A549 (cell line): Measurements from ENCODE around the gene TM2D3. TPM values are rescaled to one million over a fixed set of nuclear protein-coding genes. Genes with fewer than 3 reads are reported as not detected.

Experiments used
- ATAC-seq, 2 experiments: fragments of 200-7000 bp in 1 of 2; fragments of >200 bp in 1 of 2; cut with Nextera tagmentation in 1 of 2; cut with Tn5 transposase in 1 of 2; 3 replicates each; pipeline versions ENCODE4 v1.8.0 to v1.9.1; 2018 to 2020; ENCODE audit warnings: mild to moderate bottlenecking in 1 of 2, moderate library complexity in 1 of 2
- CTCF ChIA-PET: fragments of 300-600 bp; sonication (Branson Sonifier 250); formaldehyde crosslinking; extraction: SDS; loops from one replicate; lab custom pipeline; 2021; ENCODE audit warnings: antibody characterized with exemption, inconsistent platforms; lab: Yijun Ruan, JAX
- POLR2A ChIA-PET: fragments of 350-600 bp; formaldehyde crosslinking; extraction: SDS; loops from one replicate; lab custom pipeline; 2021; ENCODE audit warnings: antibody characterized with exemption, inconsistent platforms; lab: Yijun Ruan, JAX
- DNase-seq, 2 experiments: peaks; one replicate each; pipeline versions ENCODE4 v3.0.0 to v3.0.0-alpha.2; 2011 to 2016; ENCODE audit warnings: low read depth in 1 of 2, low spot score in 1 of 2
- FAIRE-seq: peaks from 2 replicates; lab custom pipeline; 2011; peaks lifted over from hg19 to GRCh38; lab: Jason Lieb, UNC
- H3K27ac ChIP-seq, 2 experiments: fragments of >200 bp; sonication (Bioruptor Twin); formaldehyde crosslinking; 3 replicates each; pipeline ENCODE4 v1.5.1; 2016 to 2017
- H3K4me1 ChIP-seq: fragments of >200 bp; sonication (Bioruptor Twin); formaldehyde crosslinking; 3 replicates; pipeline ENCODE4 v1.6.1; 2016
- H3K4me2 ChIP-seq: fragments of >200 bp; sonication (Bioruptor Twin); formaldehyde crosslinking; 3 replicates; pipeline ENCODE4 v1.6.1; 2016
- H3K4me3 ChIP-seq: fragments of >200 bp; sonication (Bioruptor Twin); formaldehyde crosslinking; 3 replicates; pipeline ENCODE4 v1.5.1; 2016
- H3K9me3 ChIP-seq: fragments of >200 bp; sonication (Bioruptor Twin); formaldehyde crosslinking; 3 replicates; pipeline ENCODE4 v1.6.1; 2016
- BCL3 ChIP-seq: fragments of >200 bp; sonication (Bioruptor Twin); formaldehyde crosslinking; IDR thresholded peaks from 3 replicates; pipeline ENCODE4 v1.6.1; 2016
- BHLHE40 ChIP-seq: IDR thresholded peaks from 2 replicates; pipeline ENCODE4 v1.6.1; 2012; ENCODE audit warnings: low read depth, low read length, inconsistent platforms
- CBX2 ChIP-seq: fragments of 200-600 bp; sonication (generic); IDR thresholded peaks from 2 replicates; pipeline ENCODE4 v1.6.1; 2016; ENCODE audit warnings: low read depth, mild to moderate bottlenecking, borderline replicate concordance
- CHD2 ChIP-seq: fragments of 150-350 bp; IDR thresholded peaks from 2 replicates; pipeline ENCODE4 v1.6.1; 2014; ENCODE audit warnings: low read length; ENCODE audit not compliant: partially characterized antibody
- CTCF ChIP-seq: fragments of >200 bp; sonication (Bioruptor Twin); formaldehyde crosslinking; IDR thresholded peaks from 3 replicates; pipeline ENCODE4 v1.5.1; 2016
- EHF ChIP-seq: fragments of 250-450 bp; sonication (Bioruptor Pico); IDR thresholded peaks from 2 replicates; pipeline ENCODE4 v1.5.0; 2020; ENCODE audit warnings: mild to moderate bottlenecking
- EP300 ChIP-seq, 2 experiments: fragments of >200 bp; sonication (Bioruptor Twin); formaldehyde crosslinking; IDR thresholded peaks; 2 replicates in 1 of 2; 3 replicates in 1 of 2; pipeline ENCODE4 v1.6.1; 2016 to 2017
- FOXS1 ChIP-seq: fragments of 250-450 bp; sonication (Bioruptor Pico); IDR thresholded peaks from 2 replicates; pipeline ENCODE4 v1.5.0; 2020; ENCODE audit warnings: mild to moderate bottlenecking, moderate library complexity
- HEYL ChIP-seq: fragments of 250-450 bp; sonication (Bioruptor Pico); IDR thresholded peaks from 2 replicates; pipeline ENCODE4 v1.8.0; 2021; ENCODE audit warnings: mild to moderate bottlenecking, moderate library complexity
- JUN ChIP-seq, 2 experiments: fragments of >200 bp; sonication (Bioruptor Twin); formaldehyde crosslinking; IDR thresholded peaks; 2 replicates in 1 of 2; 3 replicates in 1 of 2; pipeline ENCODE4 v1.6.1; 2016 to 2017
- MAX ChIP-seq: IDR thresholded peaks from 2 replicates; pipeline ENCODE4 v1.6.1; 2012
- MAZ ChIP-seq: fragments of 150-350 bp; IDR thresholded peaks from 2 replicates; pipeline ENCODE4 v1.6.1; 2014; ENCODE audit warnings: antibody characterized with exemption, low read depth, low read length, borderline replicate concordance
- MYC ChIP-seq: IDR thresholded peaks from 2 replicates; pipeline ENCODE4 v1.6.1; 2012; ENCODE audit warnings: mild to moderate bottlenecking, inconsistent platforms, low read length, improper control_type of control experiment, borderline replicate concordance
- NPAS2 ChIP-seq: fragments of 250-450 bp; sonication (Bioruptor Pico); IDR thresholded peaks from 2 replicates; pipeline ENCODE4 v1.8.0; 2022; ENCODE audit warnings: mild to moderate bottlenecking, moderate library complexity, borderline replicate concordance
- PBX3 ChIP-seq: IDR thresholded peaks from 2 replicates; pipeline ENCODE4 v1.6.1; 2012
- RAD21 ChIP-seq, 2 experiments: fragments of >200 bp in 1 of 2; sonication (Bioruptor Twin) in 1 of 2; formaldehyde crosslinking in 1 of 2; IDR thresholded peaks in 1 of 2; conservative IDR thresholded peaks in 1 of 2; 2 replicates in 1 of 2; 3 replicates in 1 of 2; pipeline ENCODE4 v1.6.1; 2012 to 2018; ENCODE audit warnings: inconsistent platforms in 1 of 2
- SMC3 ChIP-seq: fragments of >200 bp; sonication (Bioruptor Twin); formaldehyde crosslinking; IDR thresholded peaks from 3 replicates; pipeline ENCODE4 v1.6.1; 2018; ENCODE audit warnings: inconsistent platforms
- TP53 ChIP-seq: fragments of 250-450 bp; sonication (Bioruptor Pico); IDR thresholded peaks from 2 replicates; pipeline ENCODE4 v1.5.0; 2021; ENCODE audit warnings: mild to moderate bottlenecking, moderate library complexity
- USF2 ChIP-seq: fragments of 450-650 bp; IDR thresholded peaks from 2 replicates; pipeline ENCODE4 v1.6.1; 2014; ENCODE audit warnings: antibody characterized with exemption
- ZC3H11A ChIP-seq: fragments of 450-650 bp; IDR thresholded peaks from 2 replicates; pipeline ENCODE4 v1.6.1; 2014; ENCODE audit warnings: antibody characterized with exemption, mild to moderate bottlenecking
- WGBS: methylation state at CpG from one replicate; pipeline ENCODE4 v1.1.6; 2017; ENCODE audit errors: missing lambda C conversion rate; 5-methylcytosine and 5-hydroxymethylcytosine counted together
- polyA plus RNA-seq, 4 experiments: library from polyadenylated mRNA; depleted of rRNA in 3 of 4; stranded (reverse); fragments of >200 nt; fragmentation: RNase III in 1 of 4; extraction: RNeasy Plus Mini Kit Qiagen cat#74134 plus additional on column Dnase treatment in 1 of 4; gene quantifications; 2 replicates in 3 of 4; 3 replicates in 1 of 4; pipeline ENCODE4 v1.2.3, GENCODE V29; 2011 to 2017

The TM2D3 gene
- polyA plus RNA-seq, 2 of the 4 experiments (the other 2 are of a cell fraction) = 39.6 to 76.6 TPM

GRCh38 chr15:101641129-101641764 is 10.9 kb downstream of the TM2D3 start:
- H3K4me3 ChIP-seq = no peak overlapping the region
- H3K4me2 ChIP-seq = peak overlapping the region; percentile 14; the same call in 1 of the 3 replicates
- ATAC-seq = peak in 1 of 2 experiments; percentile 75; a peak in 3 of 6 replicates
- WGBS = 27% methylated on average over 8 of the region's 8 CpGs
- TF ChIP-seq RAD21 (conservative IDR thresholded peaks at IDR 0.05 in 1 of 2, IDR thresholded peaks at IDR 0.05 in 1 of 2) = peak; percentile 94 to 98
- TF ChIP-seq MAZ = no peak
- TF ChIP-seq MYC = 0 out of 2 replicates have a peak, but pooled peaks have one; percentile 27
- TF ChIP-seq SMC3 = peak; percentile 87
- no peak for TF ChIP-seq BCL3
- TF ChIP-seq CTCF = peak; percentile 98
- peak; percentile 68 to 73 for DNase-seq
- H3K4me1 ChIP-seq = peaks cover 11% of the 10 kb centered on the region
- FAIRE-seq = peak; percentile 96
- POLR2A ChIA-PET = no interaction called here
- CTCF ChIA-PET = interaction anchor here (0.5 to 12.0 kb wide), 81 partner anchors 8 to 626 kb away, joined by 3 to 251 read pairs (median 4); partner anchors contain the start of genes PCSK6, SNRPA1, TARS3 and TM2D3
- no peaks in the 10 kb centered on the region for H3K9me3 ChIP-seq
- no peak overlapping the region for H3K27ac ChIP-seq

- Histone ChIP-seq H3K4me3 (no peak overlapping the region), H3K4me2 (no peak overlapping the region), H3K27ac (no peak overlapping the region), H3K4me1 (peaks cover 11% of the 10 kb centered on the region), H3K9me3 (no peaks in the 10 kb centered on the region)
- ATAC-seq = no peak
- FAIRE-seq = no peak
- no peak for DNase-seq
- WGBS = 87% methylated on average over 4 of the region's 4 CpGs
- TF ChIP-seq JUN (IDR thresholded peaks at IDR 0.05) (no peak), CTCF (no peak), HEYL (no peak), EP300 (IDR thresholded peaks at IDR 0.05) (no peak), CBX2 (no peak), MAZ (no peak), USF2 (no peak), NPAS2 (no peak), BCL3 (no peak), EHF (CRISPR knock-in tag) (no peak), FOXS1 (CRISPR knock-in tag) (no peak), MYC (no peak), ZC3H11A (no peak), PBX3 (no peak), MAX (no peak), TP53 (CRISPR knock-in tag) (no peak), BHLHE40 (no peak), CHD2 (no peak)
- ChIA-PET POLR2A (no interaction called here), CTCF (interaction anchor here (1.1 to 12.0 kb wide), 20 partner anchors 10 to 371 kb away, joined by 3 to 251 read pairs (median 11); partner anchors contain the start of genes SNRPA1, TARS3 and TM2D3)
Observed at GRCh38 chr15:101639667-101640066, 12.5 kb downstream of the TM2D3 start.
